Hematopoietic multipotent progenitor cell treated with erythropoietin and hydrocortisone succinate and interleukin-3 and kit ligand, for 6 days (in vitro differentiated cells): ENCODE measurements around the gene AMFR.
A peak's percentile ranks its signal among the peaks of the same experiment; 100 is the strongest.

Source experiments
- DNase-seq: peaks from one replicate; pipeline ENCODE4 v3.0.0-alpha.2; 2015

The AMFR gene

DNA sequence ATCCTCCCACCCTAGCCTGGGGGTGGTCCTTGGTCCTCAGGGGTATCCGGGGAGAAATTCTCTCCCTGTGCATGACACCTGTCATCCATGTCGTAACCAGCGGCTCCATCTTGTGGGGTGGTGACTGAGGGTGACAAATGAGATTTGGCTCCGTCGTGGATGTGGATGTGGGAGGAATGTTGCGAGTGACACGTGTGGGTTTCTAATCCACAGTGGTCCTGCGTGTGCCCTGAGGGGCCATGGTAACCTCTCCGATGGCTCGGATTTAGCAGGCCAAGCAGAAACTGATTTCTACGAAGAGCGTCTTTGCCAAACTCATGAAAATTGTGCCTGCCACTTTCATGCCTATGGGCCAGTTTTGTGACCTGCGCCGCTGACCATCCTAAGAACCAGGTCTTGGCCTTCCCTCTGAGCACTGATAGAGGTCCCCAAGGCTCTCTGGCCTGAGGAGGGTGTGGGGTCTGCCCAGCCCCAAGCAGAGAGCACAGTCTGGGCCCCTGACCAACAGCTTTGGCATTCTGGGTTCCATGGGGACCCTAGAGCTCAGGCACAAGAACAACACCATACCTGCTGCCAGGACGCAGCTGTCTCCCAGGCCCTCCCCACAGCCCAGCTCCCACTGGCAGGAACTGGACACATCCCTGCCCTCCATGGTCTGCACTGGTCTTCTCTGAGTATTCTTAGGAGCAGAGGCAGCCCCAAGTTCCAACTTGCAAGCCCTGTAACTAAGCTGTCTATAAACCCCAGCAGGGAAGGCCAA is 79.0 kb downstream of the AMFR start:
- DNase-seq, result no peak

GRCh38 chr16:56345406-56346050 is 79.8 kb downstream of the AMFR start:
- DNase-seq, result no peak

- DNase-seq, result no peak
Measured at GRCh38 chr16:56344518-56345405, 80.6 kb downstream of the AMFR start.

DNA sequence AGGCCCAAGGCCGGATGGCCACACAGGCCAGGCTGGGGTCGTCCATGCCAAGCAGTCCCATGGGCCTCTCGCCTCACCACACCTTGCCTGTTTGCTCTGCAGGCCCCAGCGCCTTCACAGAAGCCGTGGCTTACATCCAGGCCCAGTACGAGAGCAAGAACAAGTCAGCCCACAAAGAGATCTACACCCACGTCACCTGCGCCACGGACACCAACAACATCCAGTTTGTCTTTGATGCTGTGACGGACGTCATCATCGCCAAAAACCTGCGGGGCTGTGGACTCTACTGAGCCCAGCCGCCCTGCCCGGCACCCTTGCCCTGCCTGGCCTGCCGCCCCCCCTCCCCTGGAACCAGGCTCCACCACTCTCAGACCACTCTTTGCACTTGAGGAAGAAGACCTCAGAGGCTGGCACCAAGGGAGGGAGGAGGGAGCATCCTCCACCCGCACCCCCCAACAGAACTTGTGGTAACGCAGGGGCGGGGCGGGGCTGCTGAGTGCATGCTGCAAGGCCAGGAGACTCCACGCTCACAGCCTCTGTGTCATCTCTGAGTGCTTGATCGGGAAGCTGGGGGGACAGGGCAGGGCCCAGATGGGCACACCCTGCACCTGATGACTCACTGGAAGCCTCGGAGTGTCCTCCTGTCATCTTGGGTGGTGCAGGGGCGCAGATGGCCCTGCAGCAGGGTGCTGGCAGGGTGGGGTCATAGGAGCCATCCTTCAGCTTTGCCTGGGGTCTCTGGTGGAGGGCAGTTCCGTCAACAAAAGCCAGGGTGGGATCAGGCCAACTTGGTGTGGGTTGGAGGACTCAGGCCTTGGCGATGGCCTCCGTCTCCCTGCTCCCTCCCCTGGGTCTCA is 81.5 kb downstream of the AMFR start:
- DNase-seq, result peak; percentile 41

DNA sequence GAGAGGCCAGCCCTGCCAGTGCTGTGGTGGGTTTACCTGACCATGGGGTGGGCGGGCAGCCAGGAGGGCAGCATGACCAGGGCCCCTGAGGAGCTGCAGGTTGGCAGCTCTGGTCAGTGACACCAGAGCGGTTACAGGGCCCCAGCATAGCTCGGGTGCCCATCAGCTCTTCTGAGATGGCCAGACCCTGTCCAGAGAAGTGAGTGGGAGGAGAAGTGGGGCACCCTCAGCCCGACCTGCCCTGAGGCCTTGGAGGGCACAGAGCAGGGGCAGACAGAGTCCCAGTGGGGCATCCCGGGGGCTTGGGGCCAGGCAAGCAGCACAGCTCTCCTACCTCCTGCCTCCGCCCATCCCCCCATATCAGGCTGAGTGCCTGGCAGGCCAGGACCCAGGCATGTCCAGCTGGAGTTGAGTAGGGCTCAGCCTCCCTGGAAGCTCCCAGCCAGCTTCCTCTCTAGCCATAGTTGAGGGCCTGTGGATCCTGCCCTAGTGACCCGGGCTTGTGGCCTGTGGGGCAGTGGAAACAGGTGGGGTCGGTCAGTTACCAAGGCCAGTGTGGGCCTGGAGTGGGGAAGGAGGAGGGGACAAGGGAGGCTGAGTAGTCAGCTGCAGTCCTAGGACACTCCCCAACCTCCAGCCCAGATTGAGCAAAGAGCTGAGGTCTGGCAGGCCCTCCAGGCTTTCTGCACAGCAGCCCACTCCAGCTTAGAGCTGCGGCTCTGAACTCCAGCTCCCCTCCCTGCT is 83.5 kb downstream of the AMFR start:
- no peak for DNase-seq

DNA sequence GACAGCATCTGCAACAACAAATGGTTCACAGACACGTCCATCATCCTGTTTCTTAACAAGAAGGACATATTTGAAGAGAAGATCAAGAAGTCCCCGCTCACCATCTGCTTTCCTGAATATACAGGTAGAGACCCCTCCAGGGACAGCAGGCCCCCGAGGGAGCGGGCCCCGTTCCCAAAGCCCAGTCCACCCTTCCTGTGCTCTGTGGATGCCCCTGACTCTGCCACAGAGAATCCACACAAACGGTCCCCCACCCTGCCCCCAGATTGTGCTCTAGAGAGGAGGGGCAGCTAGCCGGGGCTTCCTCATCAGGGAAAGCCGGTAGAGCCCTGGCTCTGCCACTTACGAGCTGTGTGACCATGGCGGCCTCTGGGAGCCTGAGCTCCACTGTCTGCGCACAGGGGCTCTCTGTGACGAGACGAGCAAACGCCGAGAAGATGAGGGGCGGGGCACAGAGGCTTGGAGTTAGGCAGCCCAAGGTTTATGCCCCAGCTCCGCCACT is 84.4 kb downstream of the AMFR start:
- DNase-seq, result no peak

DNA sequence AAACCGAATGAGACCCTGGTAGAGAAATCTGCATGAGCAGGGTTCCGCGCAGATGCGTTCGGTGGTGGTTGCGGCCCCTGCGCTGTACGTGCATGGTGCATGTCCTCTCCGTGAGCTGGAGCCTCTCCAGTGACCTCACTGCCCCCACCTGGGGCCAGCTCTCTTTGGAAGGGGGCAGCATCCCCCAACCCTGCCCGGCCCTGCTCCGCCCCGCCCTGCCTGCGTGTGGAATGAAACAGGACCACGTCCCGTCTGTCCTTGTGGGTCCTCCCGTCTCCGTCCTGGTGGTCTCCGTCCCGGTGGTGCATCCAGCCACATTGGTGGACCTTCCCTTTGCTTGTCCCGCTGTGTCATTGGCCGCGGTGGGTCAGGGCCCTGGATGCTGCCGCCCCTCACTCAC is 84.9 kb downstream of the AMFR start:
- no peak for DNase-seq

DNA sequence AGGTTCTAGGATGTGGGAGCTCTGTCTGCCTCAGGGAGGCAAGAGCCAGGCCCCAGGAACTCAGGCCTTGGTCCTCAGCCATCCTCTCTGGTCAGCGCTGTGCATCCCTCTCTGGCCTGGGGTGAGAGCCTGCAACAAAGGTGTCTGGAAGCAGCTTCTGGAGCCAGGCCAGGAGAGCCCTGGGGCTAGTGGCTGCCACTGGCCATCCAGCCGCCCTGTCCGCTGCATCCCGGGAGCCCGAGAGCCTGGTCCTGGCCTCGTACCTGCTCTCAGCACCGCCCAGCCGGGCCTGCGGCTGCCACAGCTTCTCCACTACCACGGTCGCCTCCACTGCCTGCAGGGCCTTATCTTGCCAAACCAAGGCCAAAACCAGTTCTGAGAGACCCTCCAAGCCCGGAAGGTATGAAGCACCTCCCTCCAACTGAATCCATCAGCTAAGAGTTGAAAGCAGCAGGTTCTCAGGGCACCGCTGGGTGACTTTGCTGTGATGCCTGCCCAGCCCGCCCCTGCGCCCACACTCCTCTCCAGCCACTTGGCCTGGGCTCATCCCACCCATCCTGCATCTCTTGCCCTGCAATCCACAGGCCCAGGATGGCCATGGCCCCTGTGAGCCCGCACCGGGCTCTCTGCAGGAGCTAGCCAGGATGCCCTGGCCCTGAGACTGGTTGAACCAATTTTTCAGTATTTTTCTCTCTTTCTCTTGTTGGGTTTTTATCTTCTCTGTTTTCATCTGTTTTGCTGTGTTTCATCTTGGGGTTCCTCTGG is 85.7 kb downstream of the AMFR start:
- DNase-seq, result no peak

DNA sequence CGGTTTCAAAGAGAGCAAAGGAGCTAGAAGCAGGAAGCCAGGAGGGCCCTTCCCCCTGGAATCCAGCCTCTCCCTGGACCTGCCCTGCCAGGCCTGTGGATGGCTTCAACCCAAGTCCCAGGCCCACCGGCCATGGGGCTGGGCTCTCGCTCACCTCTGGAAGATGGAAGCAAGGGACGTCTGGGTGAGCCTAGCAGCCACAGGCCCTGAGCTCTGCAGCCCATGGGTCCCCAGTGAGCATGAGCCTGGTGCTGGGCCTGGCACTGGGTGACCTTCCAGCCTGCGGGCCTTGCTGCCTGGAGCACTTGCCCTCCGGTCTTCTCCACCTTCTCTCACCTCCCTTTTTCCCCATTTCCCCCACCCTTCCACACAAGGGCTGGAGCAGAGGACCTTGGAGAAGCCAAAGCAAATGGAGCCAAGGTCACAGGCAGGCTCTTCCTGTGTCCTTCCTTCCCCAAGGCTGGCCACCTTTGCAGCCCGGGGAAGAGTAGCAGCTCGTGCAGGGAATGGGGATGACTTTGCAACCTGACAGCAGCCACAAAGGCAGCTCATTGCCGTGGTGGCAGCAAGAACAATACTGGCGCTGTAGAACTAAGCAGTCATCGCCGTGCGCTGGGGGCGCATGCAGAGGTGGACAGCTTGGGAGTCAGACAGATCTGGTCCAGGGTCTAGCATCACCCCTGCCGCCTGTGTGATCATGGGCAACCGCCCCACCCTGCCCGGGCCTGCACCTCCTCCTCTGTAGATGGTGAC is 86.6 kb downstream of the AMFR start:
- DNase-seq, result no peak

- DNase-seq, result no peak
Measured at GRCh38 chr16:56337858-56338325, 87.5 kb downstream of the AMFR start.

DNA sequence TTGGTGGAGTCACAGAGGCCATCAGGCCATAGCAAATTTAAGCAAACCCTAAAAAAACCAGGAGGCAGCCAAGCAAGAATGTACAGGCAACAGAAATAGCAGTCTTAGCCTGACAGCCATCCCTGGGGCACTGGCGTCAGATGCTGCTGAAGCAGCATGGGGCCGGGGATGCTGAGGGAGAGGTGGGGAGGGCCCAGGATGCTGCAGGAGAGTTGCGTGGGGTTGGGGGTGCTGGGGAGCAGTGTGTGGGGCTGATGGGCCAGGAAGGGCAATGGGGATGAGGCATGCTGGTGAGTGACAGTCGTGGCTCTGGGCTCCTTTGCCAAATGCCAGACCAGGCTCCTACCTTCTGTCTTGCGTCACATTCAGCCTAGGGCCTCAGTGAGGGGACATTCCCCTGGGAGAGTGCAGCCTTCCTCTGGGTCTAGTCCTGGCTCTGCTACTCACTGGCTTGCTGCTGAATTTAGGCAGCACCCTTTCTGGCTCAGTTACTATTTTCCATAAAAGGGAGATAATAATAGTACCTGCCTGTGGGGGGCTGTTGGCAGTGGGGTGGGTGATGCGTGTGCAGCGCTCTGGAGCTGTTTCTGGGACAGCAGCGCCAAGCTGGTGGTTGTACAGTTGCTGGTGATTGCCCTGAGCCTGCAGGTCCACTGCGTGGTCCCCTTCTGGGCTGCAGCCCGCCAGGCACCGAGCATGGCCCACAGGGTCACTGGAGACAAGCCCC is 88.1 kb downstream of the AMFR start:
- DNase-seq, result no peak

DNA sequence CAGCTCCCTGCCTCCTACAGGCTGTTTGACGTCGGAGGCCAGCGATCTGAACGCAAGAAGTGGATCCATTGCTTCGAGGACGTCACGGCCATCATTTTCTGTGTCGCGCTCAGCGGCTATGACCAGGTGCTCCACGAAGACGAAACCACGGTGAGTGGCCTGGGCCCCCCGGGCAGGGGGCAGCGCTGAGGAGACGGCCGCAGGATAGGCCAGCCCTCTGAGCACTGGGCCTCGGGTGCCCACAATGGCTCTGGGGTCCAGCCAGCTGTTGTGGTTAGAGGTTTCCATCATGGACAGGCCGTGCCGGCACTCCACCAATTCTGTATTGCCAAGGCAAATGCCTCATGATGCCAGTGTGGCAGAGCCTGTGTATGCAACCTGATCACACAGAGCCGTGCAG is 88.6 kb downstream of the AMFR start:
- no peak for DNase-seq

DNA sequence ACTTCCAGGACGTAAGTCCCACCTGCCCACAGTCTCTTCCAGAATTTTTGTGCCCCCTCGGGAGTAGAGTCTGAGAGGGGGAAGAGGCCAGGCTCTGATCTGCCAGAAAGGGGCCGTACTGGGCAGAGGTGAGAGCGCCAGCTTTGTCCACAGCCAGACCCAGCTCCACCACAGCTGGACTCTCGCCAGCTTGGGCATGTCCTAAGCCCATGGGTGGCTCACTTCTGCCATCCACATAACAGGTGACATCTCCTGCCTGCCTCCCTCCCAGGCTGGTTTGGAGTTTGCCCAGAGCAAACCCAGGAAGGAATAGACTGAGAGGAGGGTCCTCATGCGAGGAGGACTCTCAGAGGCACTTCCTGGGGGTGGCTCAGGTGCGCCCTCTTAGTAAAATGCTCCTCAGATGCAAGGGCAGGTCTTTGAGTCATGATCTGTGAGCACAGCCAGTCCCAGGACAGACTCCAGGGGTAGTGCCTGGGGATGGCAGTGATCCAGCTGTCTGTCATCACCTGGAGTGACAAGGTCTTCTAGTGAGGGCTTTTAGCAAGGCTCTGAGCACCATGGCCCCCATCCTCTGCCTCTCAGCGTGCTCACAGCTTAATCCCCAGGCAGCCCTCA is 89.2 kb downstream of the AMFR start:
- no peak for DNase-seq

- no peak for DNase-seq
Measured at GRCh38 chr16:56334761-56335160, 90.6 kb downstream of the AMFR start.

GRCh38 chr16:56332464-56333079 is 92.8 kb downstream of the AMFR start:
- peak; percentile 63 for DNase-seq

DNA sequence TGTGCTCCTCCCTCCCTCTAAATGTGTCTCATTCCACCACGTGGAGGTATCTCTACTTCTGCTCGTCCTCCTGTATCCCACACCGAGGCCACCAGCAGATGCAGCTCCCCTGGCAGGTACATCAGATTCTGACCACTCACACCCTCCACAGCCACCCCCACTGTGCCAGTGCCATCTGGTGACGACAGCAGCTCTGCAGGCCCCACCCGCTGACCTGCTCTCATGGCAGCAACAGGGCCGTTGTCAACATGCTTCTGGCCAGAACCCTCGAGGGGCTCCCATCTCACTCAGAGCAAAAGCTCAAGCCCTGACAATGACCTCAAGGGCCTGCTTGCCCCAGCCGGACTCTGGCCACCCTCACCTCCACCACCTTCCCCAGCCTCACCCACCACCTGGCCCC is 93.4 kb downstream of the AMFR start:
- DNase-seq, result no peak

DNA sequence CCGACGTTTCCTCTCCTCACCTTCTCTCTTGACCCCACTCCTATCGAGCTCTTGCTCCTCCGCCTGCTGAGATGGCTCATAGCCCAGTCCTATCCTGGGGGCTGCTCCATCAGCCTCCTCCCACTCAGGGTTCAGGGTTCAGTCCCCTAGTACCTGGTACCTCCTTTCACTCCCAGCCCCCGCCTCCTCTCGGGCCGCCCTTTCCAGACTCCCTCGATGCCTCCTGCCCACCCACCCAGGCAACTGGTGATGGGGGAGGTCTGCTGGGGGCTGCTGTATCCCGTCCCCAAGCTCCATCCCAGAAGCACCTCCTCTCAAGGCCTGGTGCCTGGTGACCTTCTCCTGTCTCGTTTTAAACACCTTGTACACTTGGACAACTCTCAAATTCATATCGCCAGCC is 93.9 kb downstream of the AMFR start:
- DNase-seq, result no peak

- no peak for DNase-seq
Measured at GRCh38 chr16:56330476-56330875, 94.9 kb downstream of the AMFR start.
